T-helper 1 cell (primary cell): ENCODE results near the gene TNPO1.
"Not testable (repeated sequence)": the region's sequence is repeated elsewhere in the genome, so short reads cannot be mapped to it uniquely, and the experiment has no call there.

ENCODE experiments used
- DNase-seq, 5 donors: peaks; one replicate each; pipeline ENCODE4 v3.0.0-alpha.2; 2012 to 2020

TNPO1 gene

DNA sequence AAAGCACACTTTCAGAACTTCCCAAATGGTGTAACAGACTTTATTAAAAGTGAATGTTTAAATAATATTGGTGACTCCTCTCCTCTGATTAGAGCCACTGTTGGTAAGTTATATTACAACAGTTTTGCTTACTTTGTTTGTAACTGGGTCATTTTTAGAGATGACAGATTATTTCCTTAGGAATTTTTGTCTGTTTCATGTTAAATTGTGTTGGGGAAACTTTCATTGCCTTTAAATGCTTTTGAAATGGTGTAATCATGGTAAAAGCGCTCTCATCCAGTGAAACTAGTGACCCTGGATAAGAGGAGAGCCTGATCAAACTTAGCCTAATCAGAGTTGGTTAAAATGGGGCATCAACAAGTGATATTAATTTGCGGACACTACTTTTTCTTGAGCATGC, 39.4 kb downstream of the TNPO1 start:
- no peak for DNase-seq

DNA sequence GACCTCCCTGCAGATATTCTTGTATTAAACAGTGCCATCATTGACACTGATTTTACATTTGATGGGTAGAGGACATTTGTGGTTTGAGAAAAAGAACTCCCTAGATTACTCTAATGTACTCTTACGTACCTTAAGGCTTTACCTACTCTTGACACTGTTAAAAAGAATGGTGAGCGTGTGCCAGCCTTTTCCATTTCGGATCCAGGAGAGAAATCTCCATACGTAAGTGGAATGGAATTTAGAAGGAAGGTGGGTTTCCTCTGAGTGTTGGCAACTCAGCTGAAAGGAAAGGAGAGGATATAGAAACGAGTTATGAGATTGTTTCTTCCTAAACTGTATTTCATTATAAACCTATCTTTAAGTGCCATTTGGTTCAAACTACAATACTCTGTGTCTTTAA, 40.9 kb downstream of the TNPO1 start:
- DNase-seq: no peak

DNA sequence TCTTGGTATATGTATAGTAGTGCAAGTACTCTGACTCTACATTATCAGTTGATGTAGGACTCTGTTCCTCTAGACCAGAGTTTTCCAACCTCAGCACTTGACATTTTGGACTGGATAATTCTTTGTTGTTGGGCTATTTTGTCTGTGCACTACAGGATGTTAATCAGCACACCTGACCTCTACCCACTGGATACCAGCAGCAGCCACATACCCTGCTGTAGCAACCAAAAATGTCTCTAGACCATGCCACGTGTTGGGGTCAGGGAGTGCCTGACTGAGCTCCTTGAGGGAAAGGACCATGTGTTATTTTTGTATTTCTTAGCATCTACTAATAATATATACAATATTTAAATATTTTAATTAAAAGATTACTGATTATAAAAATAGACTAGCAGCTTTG, 42.7 kb downstream of the TNPO1 start:
- no peak for DNase-seq

DNA sequence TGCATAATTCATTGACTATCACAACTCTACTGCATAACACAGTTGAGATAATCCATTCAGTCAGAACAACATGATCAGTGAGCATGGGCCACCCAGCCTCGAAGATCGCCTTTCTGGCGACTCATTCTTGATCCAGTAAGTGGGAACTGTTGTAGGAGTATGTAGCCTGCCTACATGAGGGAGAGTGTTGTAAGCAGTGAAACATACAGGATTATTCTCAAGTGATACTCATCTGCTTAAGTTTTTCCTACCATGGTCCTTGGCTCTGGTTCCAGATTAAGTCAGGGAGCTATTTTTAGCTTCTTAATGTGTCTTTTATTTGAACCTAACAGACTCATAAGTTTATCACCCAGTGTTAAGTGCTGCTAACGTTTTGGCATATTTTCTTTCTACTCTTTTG, 44.0 kb downstream of the TNPO1 start:
- DNase-seq: no peak

DNA sequence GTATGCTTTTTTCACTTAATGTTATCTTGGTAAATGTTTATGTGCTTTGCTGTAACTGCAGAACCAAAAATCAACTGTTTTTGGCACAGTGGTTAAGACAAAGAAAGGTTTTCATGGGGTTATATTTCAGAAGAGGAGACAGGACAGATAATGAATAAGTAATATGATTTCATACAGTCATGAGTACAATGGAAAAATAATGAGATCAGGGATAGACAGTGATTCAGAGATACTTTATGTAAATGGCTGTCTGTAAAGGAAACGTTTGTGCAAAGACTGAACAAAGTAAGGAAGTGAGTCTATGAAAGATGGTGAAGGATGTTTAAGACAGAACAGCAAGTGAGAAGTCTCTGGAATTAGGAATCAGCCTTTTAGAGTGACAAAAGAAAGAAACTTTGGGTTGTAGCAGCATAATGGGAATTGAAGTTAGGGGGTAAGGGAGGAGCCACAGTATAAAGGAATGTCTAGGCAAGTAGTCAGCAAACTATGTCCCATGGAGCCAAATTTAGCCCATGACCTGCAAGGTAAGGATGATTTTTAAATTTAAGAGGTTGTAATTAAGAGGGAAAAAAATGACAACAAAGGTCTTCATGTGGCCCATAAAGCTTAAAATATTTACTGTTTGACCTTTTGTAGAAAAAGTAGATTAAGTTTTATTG, 55.0 kb downstream of the TNPO1 start:
- no peak for DNase-seq

DNA sequence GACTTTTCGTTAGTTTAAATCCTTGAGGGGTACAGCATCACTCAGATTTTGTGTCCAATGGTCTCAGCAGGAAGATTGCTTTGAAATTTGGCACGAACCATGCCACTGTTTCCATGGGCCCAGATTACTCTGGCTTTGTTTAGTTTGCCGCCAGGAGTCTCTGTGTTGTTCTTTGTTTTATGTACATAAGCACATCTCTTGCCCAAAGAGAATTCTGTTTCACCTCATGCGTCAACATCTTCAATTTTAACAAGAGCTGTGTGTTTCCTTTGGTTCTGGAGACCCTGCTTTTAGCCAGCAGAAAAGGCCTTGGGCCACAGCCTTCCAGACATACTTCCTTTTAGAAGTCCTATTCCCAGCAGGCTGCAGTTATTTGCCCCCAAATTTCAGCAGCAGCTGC, 62.4 kb downstream of the TNPO1 start:
- no peak for DNase-seq

DNA sequence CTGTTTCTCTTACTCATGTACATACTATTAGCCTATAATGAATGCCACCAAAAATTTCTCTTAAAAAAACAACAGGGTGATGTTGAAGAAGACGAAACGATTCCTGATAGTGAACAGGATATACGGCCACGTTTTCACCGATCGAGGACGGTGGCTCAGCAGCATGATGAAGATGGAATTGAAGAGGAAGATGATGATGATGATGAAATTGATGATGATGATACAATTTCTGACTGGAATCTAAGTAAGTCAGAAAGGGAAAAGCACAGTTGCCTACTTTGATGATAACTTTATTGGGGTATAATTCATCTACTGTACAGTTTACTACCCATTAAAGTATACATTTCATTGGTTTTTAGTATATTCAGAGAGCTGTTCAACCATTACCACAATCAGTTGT, 66.5 kb downstream of the TNPO1 start:
- DNase-seq: no peak

DNA sequence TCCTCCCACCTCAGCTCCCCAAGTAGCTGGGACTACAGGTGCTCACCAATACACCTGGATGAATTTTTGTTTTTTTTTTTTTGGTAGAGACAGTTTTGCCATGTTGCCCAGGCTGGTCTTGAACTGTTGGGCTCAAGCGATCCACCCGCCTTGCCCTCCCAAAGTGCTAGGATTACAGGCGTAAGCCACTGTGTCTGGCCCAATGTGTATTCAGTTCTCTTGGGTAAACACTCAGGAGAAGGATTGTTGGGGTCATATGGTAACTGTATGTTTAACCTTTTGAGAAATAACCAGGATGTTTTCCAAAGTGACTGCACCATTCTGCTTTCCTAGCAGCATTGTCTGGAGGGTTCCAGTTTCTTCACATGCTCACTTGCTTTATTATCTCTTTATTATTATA, 67.4 kb downstream of the TNPO1 start:
- DNase-seq: no peak

DNA sequence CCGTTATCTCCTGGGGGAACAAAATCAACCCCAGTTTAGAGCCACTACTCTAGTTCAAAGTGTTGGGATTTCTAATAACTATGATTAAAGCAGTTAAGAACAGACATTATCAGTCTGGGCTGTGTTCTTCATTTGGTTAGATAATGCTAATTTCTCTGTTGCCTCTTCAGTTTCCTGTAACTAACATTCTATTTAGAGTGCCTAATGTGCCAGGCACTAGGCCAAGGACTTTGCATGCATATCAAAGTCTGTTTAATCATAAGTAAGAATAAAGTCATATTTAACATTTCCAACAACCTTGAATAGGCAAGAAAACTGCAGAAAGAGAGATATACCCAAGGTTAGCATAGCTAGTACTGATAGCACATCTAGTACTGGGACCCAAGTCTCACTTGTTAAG, 68.4 kb downstream of the TNPO1 start:
- DNase-seq: no peak

DNA sequence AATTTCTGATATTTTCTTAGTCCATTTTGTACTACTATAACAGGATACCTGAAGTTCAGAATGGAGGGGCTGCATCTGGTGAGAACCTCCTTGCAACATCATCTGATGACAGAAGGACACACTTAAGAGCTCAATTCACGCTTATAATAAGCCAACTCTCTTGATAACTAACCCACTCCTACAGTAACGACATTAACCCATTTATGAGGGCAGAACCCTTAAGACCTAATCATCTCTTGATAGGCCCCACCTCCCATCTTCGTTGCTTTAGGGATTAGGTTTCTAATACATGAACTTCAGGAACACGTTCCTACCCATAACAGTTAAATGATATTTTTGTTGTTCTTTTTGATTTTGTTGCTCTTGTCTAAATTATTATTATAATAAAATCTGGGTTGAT, 69.4 kb downstream of the TNPO1 start:
- no peak for DNase-seq

DNA sequence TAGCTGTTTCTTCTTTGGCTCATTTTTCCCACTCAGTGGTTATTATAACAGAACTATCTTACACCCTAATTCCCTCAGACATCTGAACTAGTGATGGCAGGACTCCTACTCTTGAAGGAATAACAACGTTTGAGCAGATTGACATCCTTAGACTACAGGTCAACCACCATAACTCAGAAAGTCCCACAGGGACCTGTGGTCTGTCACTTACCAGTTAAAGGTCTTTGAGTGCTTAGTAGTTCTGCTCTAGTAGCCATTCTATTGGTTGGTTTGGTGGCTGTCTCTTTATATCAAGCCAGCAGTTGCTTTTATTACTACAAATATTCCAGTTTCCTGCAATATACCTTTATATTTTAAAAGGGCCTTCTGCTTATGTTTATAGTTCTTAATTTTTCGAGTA, 72.1 kb downstream of the TNPO1 start:
- DNase-seq: no peak

DNA sequence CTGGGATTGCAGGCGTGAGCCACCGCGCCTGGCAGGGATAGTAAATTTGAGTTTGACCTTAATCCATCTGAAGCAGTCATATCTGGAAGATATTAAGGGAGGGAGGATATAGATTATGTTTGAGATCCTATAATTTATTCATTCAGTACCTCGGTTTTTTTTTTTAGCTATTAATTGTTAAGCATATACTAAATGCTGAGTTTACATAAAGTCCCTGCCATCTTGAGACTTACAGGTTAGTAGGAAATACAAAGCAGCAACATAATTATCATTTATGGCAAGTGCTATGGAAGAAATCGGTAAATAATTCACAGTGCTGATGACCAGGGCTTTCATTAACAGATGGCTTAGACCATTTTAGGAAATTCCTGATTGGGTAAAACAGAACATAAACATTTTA, 72.9 kb downstream of the TNPO1 start:
- DNase-seq: no peak

DNA sequence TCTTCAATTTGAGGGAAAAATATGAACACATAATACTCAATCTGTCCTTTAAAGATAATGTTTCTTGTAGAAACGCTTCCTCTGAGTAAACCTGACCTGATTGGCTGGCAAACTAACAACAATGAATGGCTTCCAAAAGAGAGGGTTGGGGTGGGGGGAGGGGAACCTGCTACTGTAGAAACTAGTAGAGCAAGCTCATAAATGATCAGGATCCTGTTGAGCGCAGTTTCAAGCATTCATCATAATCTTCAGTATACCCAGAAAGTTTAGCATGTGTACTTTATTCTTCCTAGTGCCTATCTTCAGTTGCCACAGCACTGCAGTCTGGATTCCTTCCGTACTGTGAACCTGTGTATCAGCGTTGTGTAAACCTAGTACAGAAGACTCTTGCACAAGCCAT, 76.4 kb downstream of the TNPO1 start:
- DNase-seq: no peak

DNA sequence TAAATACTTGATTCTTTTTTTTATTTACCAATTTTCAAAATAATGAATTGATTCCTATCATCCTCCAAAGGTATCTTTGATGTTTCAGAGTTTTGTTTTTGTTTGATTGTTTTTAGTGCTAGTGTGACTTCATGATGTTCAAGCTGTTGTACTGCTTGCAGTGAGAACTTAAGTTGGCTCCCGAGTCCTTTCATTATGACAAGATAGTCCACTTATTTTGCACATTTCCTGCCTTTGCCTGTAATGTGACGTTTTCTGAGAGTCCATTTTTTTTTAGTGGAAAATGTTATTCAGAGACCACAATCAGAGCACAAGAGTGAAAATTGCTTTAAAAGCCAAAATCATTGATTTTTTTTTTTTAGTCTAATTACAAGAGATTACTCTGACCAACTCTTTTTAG, 79.3 kb downstream of the TNPO1 start:
- DNase-seq: peak in 1 of 5 donors; percentile 64

DNA sequence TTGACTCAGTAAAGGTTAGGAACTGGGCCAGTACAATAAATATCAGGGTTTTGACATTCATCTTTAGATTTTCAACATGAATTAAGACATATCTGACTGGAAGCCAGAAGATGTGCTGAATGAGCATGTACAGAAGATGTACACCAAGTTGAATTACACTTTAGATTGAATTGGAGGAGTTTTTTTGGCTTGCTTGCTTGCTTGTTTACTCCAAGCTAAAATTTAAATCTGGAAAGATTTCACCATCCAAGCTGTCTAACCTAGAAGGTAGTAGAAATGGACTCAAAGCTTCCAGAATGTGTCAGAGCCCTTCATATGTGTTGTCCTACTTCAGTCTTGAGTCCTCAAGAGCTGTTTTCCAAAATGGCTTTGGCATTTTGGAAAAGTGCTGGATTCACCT, 90.3 kb downstream of the TNPO1 start:
- DNase-seq: no peak

DNA sequence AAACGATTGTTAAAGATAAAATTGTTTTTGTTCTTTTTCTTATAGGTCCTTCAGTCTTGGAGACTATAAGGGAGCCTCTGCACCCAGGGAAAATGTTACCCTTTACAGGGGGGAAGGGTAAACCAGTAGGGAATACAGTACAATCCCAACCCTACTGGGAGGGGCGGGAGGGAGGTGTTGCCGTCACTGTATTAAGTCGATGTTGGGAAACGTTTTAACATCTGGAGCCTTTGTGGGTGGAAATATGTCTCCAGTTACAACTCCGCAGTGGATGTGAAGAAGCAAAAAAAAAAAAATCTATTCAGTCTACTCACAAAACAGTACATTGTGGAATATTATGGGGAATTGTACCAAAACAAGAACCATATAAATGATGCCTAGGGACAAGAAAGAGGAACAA, 92.2 kb downstream of the TNPO1 start:
- DNase-seq: no peak

DNA sequence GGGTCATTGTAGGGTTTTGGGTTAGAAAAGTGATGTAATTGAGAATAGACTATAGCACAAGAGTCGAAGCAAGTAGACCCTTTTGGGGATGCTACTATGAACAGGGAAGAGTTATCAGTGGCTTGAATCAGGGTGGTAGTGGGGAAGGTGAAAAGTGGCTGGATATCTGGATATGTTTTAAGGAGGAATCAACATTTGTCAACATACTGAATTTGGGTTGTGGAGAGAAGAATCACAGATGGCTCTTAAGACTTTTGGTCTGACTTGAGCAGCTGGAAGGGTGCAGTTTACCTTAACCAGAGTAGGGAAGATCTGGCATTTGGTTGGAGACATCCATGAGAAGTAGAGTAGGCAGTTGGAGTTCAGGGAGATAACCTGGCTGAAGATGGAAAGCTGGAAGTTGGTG, 100.9 kb downstream of the TNPO1 start:
- DNase-seq: no peak

DNA sequence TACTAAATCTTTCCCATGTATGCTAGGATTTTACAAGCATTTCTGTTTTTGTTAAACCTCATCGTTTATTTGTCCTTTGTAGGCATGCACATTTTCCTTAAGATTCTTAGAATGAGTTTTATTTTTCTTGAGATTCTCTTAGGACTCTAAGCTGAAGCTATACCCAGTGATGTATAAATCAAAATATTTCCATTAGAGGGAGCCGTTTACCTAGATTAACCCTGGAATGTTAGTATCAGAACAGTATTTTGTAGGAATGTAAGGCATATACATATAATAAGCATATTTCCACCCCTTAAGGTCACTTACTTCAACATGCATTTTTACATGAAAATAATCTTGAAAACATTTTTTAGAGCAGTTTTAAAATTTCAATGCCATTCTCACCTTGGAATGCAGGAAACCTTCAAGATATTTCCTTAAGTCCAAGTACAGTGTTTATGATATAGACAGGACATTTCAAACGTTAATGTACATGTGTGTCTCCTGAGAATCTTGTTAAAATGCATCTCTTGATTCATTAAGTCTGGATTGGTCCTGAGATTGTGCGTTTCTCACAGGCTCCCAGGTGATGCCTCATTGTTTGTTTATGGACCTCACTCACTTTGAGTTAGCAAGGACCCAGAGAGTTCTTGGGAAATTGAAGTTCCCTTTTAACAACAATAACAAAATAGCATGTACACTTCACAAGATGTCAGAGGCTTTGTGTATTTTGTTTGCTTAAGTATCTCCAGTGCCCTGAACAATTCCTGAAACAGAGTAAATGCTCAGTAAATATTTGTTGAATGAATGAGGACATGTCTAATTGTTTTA, 104.4 kb downstream of the TNPO1 start:
- no peak for DNase-seq

DNA sequence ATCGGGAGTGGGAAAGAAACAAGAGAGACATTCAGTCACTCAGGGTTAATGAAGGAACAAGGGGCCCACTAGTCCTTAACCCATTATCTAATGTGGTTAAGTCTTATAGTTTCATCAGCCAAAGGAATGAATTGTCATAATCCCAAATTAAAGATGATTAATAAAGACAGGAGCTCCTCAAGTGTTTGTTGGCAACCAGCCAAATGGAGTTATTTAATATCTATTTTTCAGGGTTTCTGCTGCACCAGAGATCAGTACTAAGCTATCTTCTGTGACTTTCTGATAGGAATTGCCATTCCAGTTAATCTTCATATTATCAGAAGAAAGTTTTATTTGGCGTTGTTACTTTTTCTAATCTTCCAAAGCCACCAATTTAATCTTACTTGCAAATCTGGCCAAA, 105.4 kb downstream of the TNPO1 start:
- no peak for DNase-seq

DNA sequence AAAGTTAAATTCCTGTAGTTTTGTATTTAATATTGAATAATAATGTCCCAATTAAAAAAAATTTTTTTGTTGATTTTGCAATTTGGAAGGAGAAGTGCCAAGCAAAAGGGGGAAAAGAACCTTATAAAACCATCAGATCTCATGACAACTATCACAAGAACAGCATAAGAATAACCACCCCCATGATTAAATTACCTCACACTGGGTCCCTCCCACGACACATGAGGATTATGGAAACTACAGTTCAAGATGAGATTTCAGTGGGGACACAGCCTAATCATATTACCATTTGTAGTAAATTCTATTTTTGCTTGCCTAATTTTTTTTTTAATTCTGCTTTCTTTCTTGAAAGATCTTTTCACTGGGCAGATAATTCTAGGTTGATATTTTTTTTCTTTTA, 106.0 kb downstream of the TNPO1 start:
- DNase-seq: no peak

DNA sequence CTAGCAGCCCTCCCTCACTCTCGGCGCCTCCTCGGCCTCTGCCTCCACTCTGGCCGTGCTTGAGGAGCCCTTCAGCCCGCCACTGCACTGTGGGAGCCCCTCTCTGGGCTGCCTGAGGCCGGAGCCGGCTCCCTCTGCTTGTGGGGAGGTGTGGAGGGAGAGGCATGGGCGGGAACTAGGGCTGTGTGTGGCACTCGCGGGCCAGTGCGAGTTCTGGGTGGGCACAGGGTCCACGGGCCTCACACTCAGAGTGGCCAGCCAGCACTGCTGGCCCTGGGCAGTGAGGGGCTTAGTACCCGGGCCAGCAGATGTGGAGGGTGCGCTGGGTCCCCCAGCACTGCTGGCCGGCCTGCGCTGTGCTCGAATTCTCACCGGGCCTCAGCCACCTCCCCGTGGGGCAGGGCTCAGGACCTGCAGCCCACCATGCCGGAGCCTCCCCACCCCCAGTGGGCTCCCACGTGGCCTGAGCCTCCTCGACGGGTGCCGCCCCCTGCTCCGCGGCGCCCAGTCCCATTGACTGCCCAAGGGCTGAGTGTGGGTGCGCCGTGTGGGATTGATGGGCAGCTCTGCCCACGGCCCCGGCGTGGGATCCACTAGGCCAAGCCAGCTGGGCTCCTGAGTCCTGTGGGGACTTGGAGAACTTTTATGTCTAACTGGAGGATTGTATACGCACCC, 109.0 kb downstream of the TNPO1 start:
- no peak for DNase-seq

DNA sequence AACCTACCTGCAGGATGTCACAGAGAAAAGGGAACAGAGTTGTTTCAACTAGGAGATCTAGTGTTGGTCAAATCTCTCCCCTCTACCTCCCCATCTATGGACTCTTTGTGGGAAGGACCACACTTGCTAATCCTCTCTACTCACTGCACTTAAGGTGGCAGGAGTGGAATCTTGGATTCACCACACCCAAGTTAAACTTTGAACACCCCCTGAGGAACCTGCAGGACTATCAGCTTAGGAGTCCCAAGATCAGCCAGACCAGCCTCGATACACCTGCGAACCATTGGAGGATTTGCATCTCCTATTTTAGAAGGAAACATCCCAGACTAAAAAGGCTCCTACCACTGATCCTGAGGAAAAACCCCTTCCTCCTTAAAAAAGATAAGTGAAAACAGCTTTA, 116.2 kb downstream of the TNPO1 start:
- not testable (repeated sequence) for DNase-seq

DNA sequence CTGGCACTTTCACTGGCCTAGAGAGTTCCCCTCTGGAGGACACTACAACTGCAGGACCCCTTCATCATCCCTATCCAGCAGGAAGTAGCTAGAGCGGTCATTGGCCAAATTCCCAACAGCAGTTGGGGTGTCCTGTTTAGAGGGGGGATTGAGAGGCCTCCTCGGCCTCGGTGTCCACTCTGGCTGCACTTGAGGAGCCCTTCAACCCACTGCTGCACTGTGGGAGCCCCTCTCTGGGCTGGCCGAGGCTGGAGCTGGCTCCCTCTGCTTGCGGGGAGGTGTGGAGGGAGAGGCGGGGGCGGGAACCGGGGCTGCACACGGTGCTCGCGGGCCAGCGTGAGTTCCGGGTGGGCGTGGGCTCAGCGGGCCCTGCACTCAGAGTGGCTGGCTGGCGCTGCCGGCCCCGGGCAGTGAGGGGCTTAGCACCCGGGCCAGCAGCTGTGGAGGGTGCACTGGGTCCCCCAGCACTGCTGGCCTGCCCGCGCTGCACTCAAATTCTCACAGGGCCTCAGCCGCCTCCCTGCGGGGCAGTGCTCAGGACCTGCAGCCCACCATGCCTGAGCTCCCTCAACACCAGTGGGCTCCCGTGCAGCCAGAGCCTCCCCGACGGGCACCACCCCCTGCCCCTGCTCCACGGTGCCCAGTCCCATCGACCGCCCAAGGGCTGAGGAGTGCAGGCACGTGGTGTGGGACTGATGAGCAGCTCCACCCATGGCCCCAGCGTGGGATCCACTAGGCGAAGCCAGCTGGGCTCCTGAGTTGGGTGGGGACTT, 118.7 kb downstream of the TNPO1 start:
- not testable (repeated sequence) for DNase-seq
